SK-N-SH (cell line): ENCODE results near the gene PCP4L1. TPM values are rescaled to one million over a fixed set of nuclear protein-coding genes. Genes with fewer than 3 reads are reported as not detected.

ENCODE experiments used
- CTCF ChIA-PET: fragments of 300-600, 350-600 bp; formaldehyde crosslinking; extraction: SDS; loops from one replicate; lab custom pipeline; 2021; lab: Yijun Ruan, JAX
- POLR2A ChIA-PET: fragments of 350-600 bp; sonication (Branson Sonifier 250); formaldehyde crosslinking; extraction: SDS; loops from one replicate; lab custom pipeline; 2020; ENCODE audit warnings: antibody characterized with exemption, inconsistent platforms; lab: Yijun Ruan, JAX
- DNase-seq: peaks from one replicate; pipeline ENCODE4 v3.0.0; 2012
- H2AFZ ChIP-seq: fragments of 200-600 bp; sonication (generic); 2 replicates; pipeline ENCODE4 v1.8.1; 2016; ENCODE audit warnings: antibody characterized with exemption, mild to moderate bottlenecking, low read depth
- H3F3A ChIP-seq: fragments of 200-600 bp; sonication (generic); replicated peaks from 2 replicates; pipeline ENCODE3; 2016; ENCODE audit warnings: antibody characterized with exemption, mild to moderate bottlenecking; ENCODE audit not compliant: insufficient read depth
- H3K27ac ChIP-seq, 2 experiments: fragments of 200-500 bp in 1 of 2; fragments of 200-600 bp in 1 of 2; sonication (Bioruptor generic) in 1 of 2; sonication (generic), shearing (Covaris generic) in 1 of 2; 2 replicates each; pipeline versions ENCODE4 v1.5.1 to v1.6.1; 2014 to 2016; ENCODE audit warnings: low read depth in 2 of 2, inconsistent platforms in 1 of 2, low read length in 1 of 2, mild to moderate bottlenecking in 1 of 2, mixed read lengths in 1 of 2
- H3K27me3 ChIP-seq: fragments of 200-600 bp; sonication (generic), shearing (Covaris generic); 2 replicates; pipeline ENCODE4 v1.6.1; 2016; ENCODE audit warnings: mixed run types; ENCODE audit not compliant: insufficient read depth
- H3K36me3 ChIP-seq, 2 experiments: fragments of 200-500 bp in 1 of 2; fragments of 200-600 bp in 1 of 2; sonication (Bioruptor generic) in 1 of 2; sonication (generic) in 1 of 2; replicated peaks in 1 of 2; 2 replicates each; pipeline versions ENCODE3 to v1.5.1; 2014 to 2016; ENCODE audit warnings: low read length in 1 of 2, mild to moderate bottlenecking in 1 of 2; ENCODE audit not compliant: insufficient read depth in 2 of 2, control insufficient read depth in 1 of 2
- H3K4me1 ChIP-seq, 2 experiments: fragments of 200-500 bp in 1 of 2; fragments of 200-600 bp in 1 of 2; sonication (Bioruptor generic) in 1 of 2; sonication (generic), shearing (Covaris generic) in 1 of 2; 2 replicates each; pipeline versions ENCODE4 v1.5.1 to v1.6.1; 2014 to 2016; ENCODE audit warnings: low read depth in 1 of 2, low read length in 1 of 2, mixed run types in 1 of 2; ENCODE audit not compliant: insufficient read depth in 2 of 2, control insufficient read depth in 1 of 2
- H3K4me2 ChIP-seq: fragments of 200-600 bp; sonication (generic), shearing (Covaris generic); 2 replicates; pipeline ENCODE4 v1.6.1; 2017; ENCODE audit warnings: mixed run types
- H3K4me3 ChIP-seq, 2 experiments: fragments of 200-500 bp in 1 of 2; fragments of 200-600 bp in 1 of 2; sonication (Bioruptor generic) in 1 of 2; sonication (generic), shearing (Covaris generic) in 1 of 2; 2 replicates each; pipeline versions ENCODE4 v1.5.1 to v1.8.1; 2014 to 2016; ENCODE audit warnings: low read depth in 2 of 2, inconsistent platforms in 1 of 2, low read length in 1 of 2, mild to moderate bottlenecking in 1 of 2, mixed read lengths in 1 of 2, moderate library complexity in 1 of 2
- H3K79me2 ChIP-seq: fragments of 200-600 bp; sonication (generic); 2 replicates; pipeline ENCODE4 v1.8.1; 2017; ENCODE audit warnings: mild to moderate bottlenecking; ENCODE audit not compliant: insufficient read depth
- H3K9ac ChIP-seq: fragments of 200-600 bp; sonication (generic); 2 replicates; pipeline ENCODE4 v1.6.1; 2017; ENCODE audit warnings: mixed run types
- H3K9me2 ChIP-seq: fragments of 200-600 bp; sonication (generic); 2 replicates; pipeline ENCODE4 v1.6.1; 2017; ENCODE audit warnings: mixed run types
- H3K9me3 ChIP-seq: fragments of 200-600 bp; sonication (generic); 2 replicates; pipeline ENCODE4 v1.6.1; 2017; ENCODE audit warnings: mixed run types, mild to moderate bottlenecking, moderate library complexity
- H4K20me1 ChIP-seq: fragments of 200-600 bp; sonication (generic); 2 replicates; pipeline ENCODE4 v1.6.1; 2017; ENCODE audit warnings: mild to moderate bottlenecking, mixed run types; ENCODE audit not compliant: insufficient read depth
- GABPA ChIP-seq: IDR thresholded peaks from 2 replicates; pipeline ENCODE4 v1.4.0; 2012; ENCODE audit warnings: low read depth, mild to moderate bottlenecking
- PBX3 ChIP-seq: IDR thresholded peaks from 2 replicates; pipeline ENCODE4; 2012
- REST ChIP-seq: IDR thresholded peaks from 2 replicates; pipeline ENCODE4 v1.6.1; 2012; ENCODE audit warnings: mild to moderate bottlenecking, low read depth, low read length, moderate library complexity
- RXRA ChIP-seq: IDR thresholded peaks from 2 replicates; pipeline ENCODE4 v1.4.0; 2012; ENCODE audit warnings: low read depth, mild to moderate bottlenecking, borderline replicate concordance
- USF1 ChIP-seq: IDR thresholded peaks from 2 replicates; pipeline ENCODE4 v1.4.0; 2012; ENCODE audit warnings: low read depth, borderline replicate concordance
- ZBTB33 ChIP-seq: IDR thresholded peaks from 2 replicates; pipeline ENCODE4 v1.4.0; 2012; ENCODE audit warnings: low read depth, borderline replicate concordance
- WGBS: methylation state at CpG from one replicate; pipeline ENCODE4 v1.1.6; 2017; ENCODE audit warnings: low lambda C conversion rate; 5-methylcytosine and 5-hydroxymethylcytosine counted together
- polyA plus RNA-seq, 3 experiments: library from polyadenylated mRNA; depleted of rRNA; stranded (reverse); fragments of >200 nt; gene quantifications; 2 replicates each; pipeline ENCODE4 v1.2.3, GENCODE V29; 2012

The PCP4L1 gene
- polyA plus RNA-seq, 1 of the 3 experiments (the other 2 are of a cell fraction) = not detected

- Histone ChIP-seq H3K4me3 (no peak overlapping the region), H3K9me2 (no peaks in the 10 kb centered on the region)
- TF ChIP-seq PBX3 (no peak), USF1 (no peak), RXRA (no peak), ZBTB33 (no peak), REST (no peak), GABPA (no peak)
- TF ChIP-seq, all 33 proteins: peak for 0
- Histone ChIP-seq H3K9ac (no peak overlapping the region), H4K20me1 (no peaks in the 10 kb centered on the region), H3K4me2 (no peak overlapping the region), H3K9me3 (no peaks in the 10 kb centered on the region), H3K36me3 (peaks cover 0 to 20% of the 10 kb centered on the region in 2 experiments), H3K4me1 (no peaks in the 10 kb centered on the region), H3K27me3 (no peaks in the 10 kb centered on the region), H3K79me2 (no peaks in the 10 kb centered on the region), H3F3A (no peaks in the 10 kb centered on the region), H2AFZ (no peak overlapping the region), H3K27ac (no peak overlapping the region)
- WGBS = 47% methylated on average over 3 of the region's 9 CpGs
- POLR2A ChIA-PET = interaction anchor here (0.8 kb wide), 1 partner anchor 13 kb away, joined by 3 read pairs; no protein-coding TSS in a partner anchor
- no peak for DNase-seq
- CTCF ChIA-PET = interaction anchor here (1.3 to 6.3 kb wide), 2 partner anchors 57 to 150 kb away, joined by 3 to 76 read pairs; no protein-coding TSS in a partner anchor
These were observed 25.4 kb upstream of the PCP4L1 start for GRCh38 chr1:161233102-161233501.
